ENCODE data around the gene SAFB. TPM values are rescaled to one million over a fixed set of nuclear protein-coding genes. Genes with fewer than 3 reads are reported as not detected.

The SAFB gene
- total and polyA plus RNA-seq, 2 of the 13 experiments (the other 11 are each of a cell fraction or from before 2014, with no cell fraction given): 21.0 to 28.4 TPM

- TF ChIP-seq DMTF1 (CRISPR knock-in tag; IDR thresholded peaks at IDR 0.05) (no peak), ZNF790 (CRISPR knock-in tag; IDR thresholded peaks at IDR 0.05; ENCODE audit: borderline replicate concordance) (peak; percentile 98; the same call in 1 of the 2 replicates), HNRNPK (IDR thresholded peaks at IDR 0.05; ENCODE audit: low read depth, low read length, poor library complexity, severe bottlenecking) (no peak), BRD4 (CRISPR knock-in tag; IDR thresholded peaks at IDR 0.05) (peak; percentile 92), NKX3-1 (CRISPR knock-in tag; IDR thresholded peaks at IDR 0.05) (peak; percentile 81; the same call in 1 of the 2 replicates), RXRB (CRISPR knock-in tag; IDR thresholded peaks at IDR 0.05; ENCODE audit: borderline replicate concordance) (peak; percentile 82), MAFG (CRISPR knock-in tag; IDR thresholded peaks at IDR 0.05) (no peak), ESRRA (CRISPR knock-in tag; IDR thresholded peaks at IDR 0.05; ENCODE audit: low read depth) (no peak), FOXM1 (CRISPR knock-in tag; IDR thresholded peaks at IDR 0.05) (no peak), ZNF432 (CRISPR knock-in tag; IDR thresholded peaks at IDR 0.05; ENCODE audit: borderline replicate concordance) (no peak), ZMYM2 (CRISPR knock-in tag; IDR thresholded peaks at IDR 0.05) (no peak), ZNF383 (CRISPR knock-in tag; IDR thresholded peaks at IDR 0.05; ENCODE audit: borderline replicate concordance) (peak; percentile 86; the same call in 1 of the 2 replicates), ZNF619 (CRISPR knock-in tag; IDR thresholded peaks at IDR 0.05) (peak; percentile 93), ZNF143 (CRISPR knock-in tag; IDR thresholded peaks at IDR 0.05) (peak; percentile 92), ZSCAN21 (CRISPR knock-in tag; IDR thresholded peaks at IDR 0.05; ENCODE audit: borderline replicate concordance) (peak; percentile 74; the same call in 1 of the 2 replicates), ZNF124 (CRISPR knock-in tag; IDR thresholded peaks at IDR 0.05) (peak; percentile 85; the same call in 1 of the 2 replicates), ZMYM3 (CRISPR knock-in tag; IDR thresholded peaks at IDR 0.05) (peak; percentile 1; the same call in 1 of the 2 replicates), ZNF891 (CRISPR knock-in tag; IDR thresholded peaks at IDR 0.05) (peak; percentile 77; the same call in 1 of the 2 replicates), CCAR2 (optimal IDR thresholded peaks at IDR 0.05; ENCODE audit: low read depth, low read length) (no peak), CENPBD1 (CRISPR knock-in tag; IDR thresholded peaks at IDR 0.05; ENCODE audit: borderline replicate concordance, low read depth) (no peak), SATB2 (CRISPR knock-in tag; IDR thresholded peaks at IDR 0.05) (peak; percentile 57; the same call in 1 of the 2 replicates), KDM5B (CRISPR knock-in tag; IDR thresholded peaks at IDR 0.05; ENCODE audit: borderline replicate concordance) (peak; percentile 71; the same call in 1 of the 2 replicates)
- TF ChIP-seq, protein P1, sequence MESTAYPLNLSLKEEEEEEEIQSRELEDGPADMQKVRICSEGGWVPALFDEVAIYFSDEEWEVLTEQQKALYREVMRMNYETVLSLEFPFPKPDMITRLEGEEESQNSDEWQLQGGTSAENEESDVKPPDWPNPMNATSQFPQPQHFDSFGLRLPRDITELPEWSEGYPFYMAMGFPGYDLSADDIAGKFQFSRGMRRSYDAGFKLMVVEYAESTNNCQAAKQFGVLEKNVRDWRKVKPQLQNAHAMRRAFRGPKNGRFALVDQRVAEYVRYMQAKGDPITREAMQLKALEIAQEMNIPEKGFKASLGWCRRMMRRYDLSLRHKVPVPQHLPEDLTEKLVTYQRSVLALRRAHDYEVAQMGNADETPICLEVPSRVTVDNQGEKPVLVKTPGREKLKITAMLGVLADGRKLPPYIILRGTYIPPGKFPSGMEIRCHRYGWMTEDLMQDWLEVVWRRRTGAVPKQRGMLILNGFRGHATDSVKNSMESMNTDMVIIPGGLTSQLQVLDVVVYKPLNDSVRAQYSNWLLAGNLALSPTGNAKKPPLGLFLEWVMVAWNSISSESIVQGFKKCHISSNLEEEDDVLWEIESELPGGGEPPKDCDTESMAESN (CRISPR knock-in tag; conservative IDR thresholded peaks at IDR 0.05): peak; percentile 97
- TF ChIP-seq, protein P2, sequence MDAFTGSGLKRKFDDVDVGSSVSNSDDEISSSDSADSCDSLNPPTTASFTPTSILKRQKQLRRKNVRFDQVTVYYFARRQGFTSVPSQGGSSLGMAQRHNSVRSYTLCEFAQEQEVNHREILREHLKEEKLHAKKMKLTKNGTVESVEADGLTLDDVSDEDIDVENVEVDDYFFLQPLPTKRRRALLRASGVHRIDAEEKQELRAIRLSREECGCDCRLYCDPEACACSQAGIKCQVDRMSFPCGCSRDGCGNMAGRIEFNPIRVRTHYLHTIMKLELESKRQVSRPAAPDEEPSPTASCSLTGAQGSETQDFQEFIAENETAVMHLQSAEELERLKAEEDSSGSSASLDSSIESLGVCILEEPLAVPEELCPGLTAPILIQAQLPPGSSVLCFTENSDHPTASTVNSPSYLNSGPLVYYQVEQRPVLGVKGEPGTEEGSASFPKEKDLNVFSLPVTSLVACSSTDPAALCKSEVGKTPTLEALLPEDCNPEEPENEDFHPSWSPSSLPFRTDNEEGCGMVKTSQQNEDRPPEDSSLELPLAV (CRISPR knock-in tag; conservative IDR thresholded peaks at IDR 0.05; ENCODE audit: low read depth): 0 out of 2 replicates have a peak, but pooled peaks have one; percentile 29
Observed at GRCh38 chr19:5690125-5690954, 67.5 kb downstream of the SAFB start, which contains the start of gene RPL36 (continued).
